NK-92 (cell line): ENCODE measurements around the gene MIA2.
"Not testable (repeated sequence)": the region's sequence is repeated elsewhere in the genome, so short reads cannot be mapped to it uniquely, and the experiment has no call there.

ENCODE experiments used
- DNase-seq: peaks from one replicate; lab custom pipeline; 2025; ENCODE audit not compliant: unreplicated experiment; lab: John Stamatoyannopoulos, UW

Gene MIA2

GRCh38 chr14:39231751-39232553 is 1.8 kb upstream of the MIA2 start:
- not testable (repeated sequence) for DNase-seq

GRCh38 chr14:39232554-39233415 is 930 bp upstream of the MIA2 start:
- DNase-seq, result no peak

GRCh38 chr14:39234986-39235385 is 1.3 kb downstream of the MIA2 start:
- not testable (repeated sequence) for DNase-seq

GRCh38 chr14:39235466-39235865 is 1.8 kb downstream of the MIA2 start:
- DNase-seq, result not testable (repeated sequence)

GRCh38 chr14:39240769-39241168 is 7.1 kb downstream of the MIA2 start:
- DNase-seq, result no peak

GRCh38 chr14:39241637-39242036 is 7.9 kb downstream of the MIA2 start:
- DNase-seq, result no peak

- no peak for DNase-seq
Observed at GRCh38 chr14:39243831-39244230, 10.1 kb downstream of the MIA2 start.

GRCh38 chr14:39246618-39247017 is 12.9 kb downstream of the MIA2 start:
- DNase-seq, result no peak

GRCh38 chr14:39247256-39247655 is 13.5 kb downstream of the MIA2 start:
- no peak for DNase-seq

- no peak for DNase-seq
Observed at GRCh38 chr14:39251547-39251946, 17.8 kb downstream of the MIA2 start.

GRCh38 chr14:39257388-39257787 is 23.7 kb downstream of the MIA2 start:
- not testable (repeated sequence) for DNase-seq

GRCh38 chr14:39258782-39259545 is 25.2 kb downstream of the MIA2 start:
- DNase-seq, result no peak

GRCh38 chr14:39260161-39260560 is 26.4 kb downstream of the MIA2 start:
- not testable (repeated sequence) for DNase-seq

- not testable (repeated sequence) for DNase-seq
Observed at GRCh38 chr14:39262214-39262613, 28.5 kb downstream of the MIA2 start.

GRCh38 chr14:39264057-39264456 is 30.3 kb downstream of the MIA2 start:
- DNase-seq, result no peak

GRCh38 chr14:39264558-39264957 is 30.8 kb downstream of the MIA2 start:
- DNase-seq, result no peak

GRCh38 chr14:39265033-39265432 is 31.3 kb downstream of the MIA2 start:
- DNase-seq, result no peak

GRCh38 chr14:39265806-39266524 is 32.2 kb downstream of the MIA2 start:
- no peak for DNase-seq

- DNase-seq, result no peak
Observed at GRCh38 chr14:39266525-39266870, 32.8 kb downstream of the MIA2 start.

GRCh38 chr14:39266871-39267607 is 33.3 kb downstream of the MIA2 start:
- DNase-seq, result no peak
